OCI-LY1 (cell line): ENCODE measurements around the gene ADD1.

Source experiments
- H2AFZ ChIP-seq: fragments of 200-600 bp; sonication (generic), shearing (Covaris generic); 2 replicates; pipeline ENCODE4 v1.6.0; 2014; ENCODE audit warnings: antibody characterized with exemption, mild to moderate bottlenecking, low read length
- H3F3A ChIP-seq: fragments of 200-600 bp; sonication (generic), shearing (Covaris generic); 2 replicates; pipeline ENCODE4 v1.6.0; 2014; ENCODE audit warnings: mild to moderate bottlenecking, antibody characterized with exemption, low read length, moderate library complexity; ENCODE audit not compliant: insufficient read depth
- H3K27ac ChIP-seq: fragments of 200-600 bp; sonication (generic); 2 replicates; pipeline ENCODE4 v1.5.1; 2014; ENCODE audit warnings: low read length, mixed run types, mild to moderate bottlenecking, low read depth; ENCODE audit not compliant: poor library complexity, severe bottlenecking
- H3K27me3 ChIP-seq: fragments of 200-600 bp; sonication (generic); 2 replicates; pipeline ENCODE4 v1.6.0; 2014; ENCODE audit warnings: antibody characterized with exemption, mild to moderate bottlenecking, low read length, moderate library complexity; ENCODE audit not compliant: insufficient read depth
- H3K36me3 ChIP-seq: fragments of 200-600 bp; sonication (generic); 2 replicates; pipeline ENCODE4 v1.6.1; 2014; ENCODE audit warnings: mild to moderate bottlenecking, antibody characterized with exemption, low read length, moderate library complexity, mixed read lengths; ENCODE audit not compliant: insufficient read depth
- H3K4me1 ChIP-seq: fragments of 200-600 bp; sonication (generic); 2 replicates; pipeline ENCODE4 v1.5.1; 2014; ENCODE audit warnings: mild to moderate bottlenecking, low read length, moderate library complexity; ENCODE audit not compliant: insufficient read depth, severe bottlenecking
- H3K4me2 ChIP-seq: fragments of 200-600 bp; sonication (generic), shearing (Covaris generic); 2 replicates; pipeline ENCODE4 v1.6.1; 2014; ENCODE audit warnings: low read length
- H3K4me3 ChIP-seq: fragments of 200-600 bp; sonication (generic); 2 replicates; pipeline ENCODE4 v1.5.1; 2014; ENCODE audit warnings: low read length, low read depth, mild to moderate bottlenecking, mixed read lengths; ENCODE audit not compliant: poor library complexity, severe bottlenecking
- H3K79me2 ChIP-seq: fragments of 200-600 bp; shearing (Covaris generic); 2 replicates; pipeline ENCODE4 v1.6.1; 2016; ENCODE audit warnings: mixed run types, low read length, mixed read lengths; ENCODE audit not compliant: insufficient read depth
- H3K9ac ChIP-seq: fragments of 200-600 bp; sonication (generic), shearing (Covaris generic); 2 replicates; pipeline ENCODE4 v1.6.1; 2014; ENCODE audit warnings: mild to moderate bottlenecking, low read length, mixed read lengths
- H3K9me2 ChIP-seq: fragments of 200-600 bp; sonication (generic), shearing (Covaris generic); 2 replicates; pipeline ENCODE4 v1.6.1; 2014; ENCODE audit warnings: low read depth, mild to moderate bottlenecking, low read length, mixed read lengths
- H3K9me3 ChIP-seq: fragments of 200-600 bp; shearing (Covaris generic); 2 replicates; pipeline ENCODE4 v1.6.1; 2014; ENCODE audit warnings: low read length, mixed read lengths
- H4K20me1 ChIP-seq: fragments of 200-600 bp; sonication (generic), shearing (Covaris generic); 2 replicates; pipeline ENCODE4 v1.6.0; 2016; ENCODE audit warnings: mild to moderate bottlenecking, low read length; ENCODE audit not compliant: insufficient read depth
- EZH2 ChIP-seq: fragments of 200-600 bp; sonication (generic), shearing (Covaris generic); IDR thresholded peaks from 2 replicates; pipeline ENCODE4 v1.8.0; 2017; ENCODE audit warnings: borderline replicate concordance, mixed run types, mild to moderate bottlenecking, antibody characterized with exemption, low read length, moderate library complexity, mixed read lengths
- TF ChIP-seq, protein P1 (sequence below): fragments of 200-600 bp; sonication (generic), shearing (Covaris generic); IDR thresholded peaks from 2 replicates; pipeline ENCODE4 v1.5.1; 2017; ENCODE audit warnings: mild to moderate bottlenecking, antibody characterized with exemption, low read length, moderate library complexity, mixed read lengths

The ADD1 gene

DNA sequence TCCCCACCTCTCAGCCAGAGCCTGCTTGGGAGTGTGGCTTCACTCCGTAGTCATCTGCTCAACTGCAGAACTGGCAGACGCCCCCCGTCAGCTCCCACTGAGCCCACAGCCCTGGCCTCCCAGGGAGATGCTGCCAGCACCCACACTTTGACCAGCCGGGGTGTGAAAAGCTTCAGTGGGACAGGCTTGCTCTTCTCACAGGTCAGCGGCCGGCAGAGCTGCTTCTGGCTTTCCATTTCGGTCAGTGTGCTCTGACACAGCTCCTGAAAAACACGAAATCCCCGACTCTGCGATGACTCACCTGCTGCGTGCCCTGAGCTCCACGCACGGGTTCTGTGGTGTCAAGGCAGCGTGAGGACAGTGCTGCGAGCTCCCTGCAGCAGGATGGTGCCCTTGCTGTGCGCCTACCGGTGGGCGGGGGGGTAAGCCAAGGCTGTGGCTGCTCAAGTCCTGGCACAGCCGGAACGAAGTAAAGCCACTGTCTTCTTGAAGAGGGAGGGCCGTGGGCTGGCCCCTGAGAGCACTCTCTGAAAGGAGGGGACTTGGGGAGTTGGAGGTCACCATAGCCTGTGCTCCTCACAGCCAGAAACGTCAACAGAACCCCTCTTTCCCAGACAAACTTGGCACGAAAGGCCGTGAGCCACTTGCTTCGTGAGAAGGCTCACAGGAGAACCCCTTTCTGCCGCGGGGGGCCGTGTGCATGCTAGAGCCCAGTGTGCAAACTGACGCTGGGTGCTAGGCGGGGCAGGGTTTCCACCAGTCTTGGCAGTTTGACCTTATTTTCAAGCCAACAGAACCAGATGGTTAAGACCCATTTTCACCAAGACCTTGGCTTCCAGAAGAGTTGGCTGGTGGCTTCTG lies 96.0 kb downstream of the ADD1 start:
- H3K36me3 ChIP-seq, result peaks cover 65% of the 10 kb centered on the region
- TF ChIP-seq, protein P1, sequence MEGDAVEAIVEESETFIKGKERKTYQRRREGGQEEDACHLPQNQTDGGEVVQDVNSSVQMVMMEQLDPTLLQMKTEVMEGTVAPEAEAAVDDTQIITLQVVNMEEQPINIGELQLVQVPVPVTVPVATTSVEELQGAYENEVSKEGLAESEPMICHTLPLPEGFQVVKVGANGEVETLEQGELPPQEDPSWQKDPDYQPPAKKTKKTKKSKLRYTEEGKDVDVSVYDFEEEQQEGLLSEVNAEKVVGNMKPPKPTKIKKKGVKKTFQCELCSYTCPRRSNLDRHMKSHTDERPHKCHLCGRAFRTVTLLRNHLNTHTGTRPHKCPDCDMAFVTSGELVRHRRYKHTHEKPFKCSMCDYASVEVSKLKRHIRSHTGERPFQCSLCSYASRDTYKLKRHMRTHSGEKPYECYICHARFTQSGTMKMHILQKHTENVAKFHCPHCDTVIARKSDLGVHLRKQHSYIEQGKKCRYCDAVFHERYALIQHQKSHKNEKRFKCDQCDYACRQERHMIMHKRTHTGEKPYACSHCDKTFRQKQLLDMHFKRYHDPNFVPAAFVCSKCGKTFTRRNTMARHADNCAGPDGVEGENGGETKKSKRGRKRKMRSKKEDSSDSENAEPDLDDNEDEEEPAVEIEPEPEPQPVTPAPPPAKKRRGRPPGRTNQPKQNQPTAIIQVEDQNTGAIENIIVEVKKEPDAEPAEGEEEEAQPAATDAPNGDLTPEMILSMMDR, result no peak
- no peak for TF ChIP-seq EZH2
- H3K79me2 ChIP-seq, result no peaks in the 10 kb centered on the region
- no peak overlapping the region for H3K27ac ChIP-seq
- no peaks in the 10 kb centered on the region for H3K9me3 ChIP-seq
- no peak overlapping the region for H3K4me2 ChIP-seq
- H4K20me1 ChIP-seq, result no peaks in the 10 kb centered on the region
- no peaks in the 10 kb centered on the region for H3K27me3 ChIP-seq
- H3K9ac ChIP-seq, result no peak overlapping the region
- H2AFZ ChIP-seq, result no peak overlapping the region
- 0 out of 2 replicates have a peak, but pooled peaks cover 3% of the 10 kb centered on the region for H3F3A ChIP-seq
- H3K4me3 ChIP-seq, result no peak overlapping the region
- no peaks in the 10 kb centered on the region for H3K9me2 ChIP-seq
- peaks cover 43% of the 10 kb centered on the region for H3K4me1 ChIP-seq

DNA sequence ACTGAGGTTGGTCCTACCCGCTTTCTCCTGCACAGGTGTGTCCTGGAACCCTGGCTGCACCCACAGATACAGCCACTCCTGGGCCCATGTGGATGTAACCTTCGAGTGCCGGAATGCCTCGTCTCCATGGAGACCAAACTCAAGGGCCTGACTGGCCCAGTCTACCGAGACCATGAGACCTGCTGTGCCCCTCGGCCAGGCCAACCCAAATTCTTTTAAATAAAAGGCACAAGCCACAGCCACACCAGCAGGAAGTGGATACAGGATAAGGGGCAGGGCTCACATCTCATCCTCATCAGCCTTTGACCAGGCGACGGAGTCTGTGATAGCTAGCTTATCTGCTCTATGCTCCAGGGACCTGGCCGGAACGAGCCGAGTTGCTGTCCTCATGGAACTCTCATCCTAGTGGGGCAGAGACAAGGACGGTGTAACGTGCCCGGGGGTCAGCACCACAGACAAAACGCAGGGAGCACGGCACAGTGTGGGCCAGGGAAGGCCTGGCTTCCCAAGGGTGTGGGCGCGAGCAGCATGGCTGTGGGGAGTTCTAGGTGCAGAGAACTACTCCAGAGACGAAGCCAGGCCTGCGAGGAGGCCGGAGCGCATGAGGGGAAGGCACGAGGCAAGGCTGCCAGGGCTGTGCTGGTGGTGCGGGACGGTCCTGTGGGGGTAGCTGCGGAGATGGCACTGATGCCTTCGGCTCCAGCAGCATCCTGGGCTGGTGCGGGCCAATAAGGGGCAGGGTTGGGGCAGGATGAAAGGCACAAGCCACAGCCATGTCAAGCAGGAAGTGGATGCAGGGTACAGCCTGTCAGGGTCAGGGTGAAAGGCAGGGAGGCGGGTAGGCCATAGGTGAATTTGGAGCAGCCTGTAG lies 96.9 kb downstream of the ADD1 start:
- no peaks in the 10 kb centered on the region for H4K20me1 ChIP-seq

More for the DNA sequence above, 96.9 kb downstream of the ADD1 start:
- Histone ChIP-seq H3K9me2 (no peaks in the 10 kb centered on the region), H2AFZ (no peak overlapping the region), H3K79me2 (no peaks in the 10 kb centered on the region), H3K4me2 (no peak overlapping the region), H3K4me1 (peaks cover 42% of the 10 kb centered on the region), H3F3A (0 out of 2 replicates have a peak, but pooled peaks cover 3% of the 10 kb centered on the region), H3K9me3 (no peaks in the 10 kb centered on the region), H3K27me3 (no peaks in the 10 kb centered on the region), H3K9ac (no peak overlapping the region), H3K36me3 (peaks cover 72% of the 10 kb centered on the region), H3K27ac (no peak overlapping the region), H3K4me3 (no peak overlapping the region)
- no peak for TF ChIP-seq EZH2
- TF ChIP-seq, protein P1, result no peak
